Measurements from ENCODE around the gene ZFYVE21. TPM values are rescaled to one million over a fixed set of nuclear protein-coding genes. Genes with fewer than 3 reads are reported as not detected.

The ZFYVE21 gene
- total and polyA plus RNA-seq, 2 donors: 27.8 to 38.9 TPM

DNA sequence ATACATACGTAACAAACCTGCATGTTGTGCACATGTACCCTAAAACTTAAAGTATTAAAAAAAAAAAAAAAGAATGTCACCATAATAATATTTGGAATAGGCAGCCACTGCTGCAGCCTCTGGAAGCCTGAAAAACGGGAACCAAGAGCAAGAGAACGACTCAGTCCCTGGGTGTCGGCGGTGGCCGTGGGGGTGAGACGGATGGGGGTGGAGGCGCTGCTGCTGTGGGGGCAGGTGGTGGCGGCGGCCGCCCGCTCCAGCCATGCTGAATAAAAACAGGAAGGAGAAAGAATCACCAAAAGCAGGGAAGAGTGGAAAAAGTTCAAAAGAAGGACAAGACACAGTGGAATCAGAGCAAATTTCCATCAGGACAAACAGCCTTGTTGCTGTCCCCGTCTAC is 46.9 kb downstream of the ZFYVE21 start:
- Histone ChIP-seq H3K9me3 (ENCODE audit: control insufficient read depth in 2 of 2, insufficient read depth in 1 of 2, low read length in 1 of 2) (no peaks in the 10 kb centered on the region), H3K36me3 (ENCODE audit: control insufficient read depth in 2 of 2, insufficient read depth in 2 of 2, low read length in 1 of 2) (no peaks in the 10 kb centered on the region), H3K4me3 (ENCODE audit: low read length in 2 of 2) (no peak overlapping the region), H3K4me1 (ENCODE audit: control insufficient read depth in 2 of 2, insufficient read depth in 2 of 2, low read length in 2 of 2) (no peaks in the 10 kb centered on the region), H3K27me3 (ENCODE audit: control insufficient read depth in 2 of 2, insufficient read depth in 1 of 2, low read length in 1 of 2) (no peaks in the 10 kb centered on the region), H3K27ac (ENCODE audit: low read depth in 1 of 2, low read length in 1 of 2) (no peak overlapping the region)
- no peak for DNase-seq (ENCODE audit: low read depth in 6 of 9, low spot score in 9 of 9)
- WGBS: 86% methylated on average over 13 of the region's 13 CpGs

DNA sequence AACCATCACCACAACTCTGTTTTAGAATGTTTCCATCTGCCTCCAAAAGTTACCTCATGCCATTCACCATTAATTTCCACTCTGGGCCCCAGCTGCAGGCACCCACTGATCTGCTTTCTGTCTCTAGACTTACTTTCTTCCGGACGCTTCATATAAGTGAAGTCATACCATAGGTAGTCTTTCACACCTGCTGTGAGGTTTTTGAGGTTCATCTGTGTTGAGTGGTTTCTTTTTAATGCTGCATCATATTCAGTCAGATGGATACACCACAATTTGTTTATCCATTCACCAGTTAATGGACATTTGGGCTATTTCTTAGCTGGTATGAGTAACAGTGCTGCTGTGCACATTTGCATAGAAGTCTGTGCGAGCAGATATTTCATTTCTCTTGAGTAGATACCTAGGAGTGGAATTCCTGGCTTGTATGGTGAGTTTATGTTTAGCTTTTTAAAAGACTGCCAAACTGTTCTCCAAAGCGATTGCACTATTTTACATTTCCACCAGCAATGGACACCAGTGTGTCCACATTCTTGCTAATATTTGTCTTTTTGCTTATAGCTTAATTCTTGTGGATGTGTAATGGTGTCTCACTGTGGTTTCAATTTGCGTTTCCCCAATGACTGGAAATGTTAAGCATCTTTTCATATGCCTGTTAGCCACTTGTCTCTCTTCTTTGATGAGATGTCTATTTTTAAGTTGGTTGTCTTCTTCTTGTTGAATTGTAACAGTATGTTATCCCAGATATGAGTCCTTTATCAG is 48.3 kb downstream of the ZFYVE21 start:
- Histone ChIP-seq H3K36me3 (ENCODE audit: control insufficient read depth in 2 of 2, insufficient read depth in 2 of 2, low read length in 1 of 2) (no peaks in the 10 kb centered on the region), H3K27ac (ENCODE audit: low read depth in 1 of 2, low read length in 1 of 2) (no peak overlapping the region), H3K4me1 (ENCODE audit: control insufficient read depth in 2 of 2, insufficient read depth in 2 of 2, low read length in 2 of 2) (no peaks in the 10 kb centered on the region), H3K27me3 (ENCODE audit: control insufficient read depth in 2 of 2, insufficient read depth in 1 of 2, low read length in 1 of 2) (no peaks in the 10 kb centered on the region), H3K4me3 (ENCODE audit: low read length in 2 of 2) (no peak overlapping the region), H3K9me3 (ENCODE audit: control insufficient read depth in 2 of 2, insufficient read depth in 1 of 2, low read length in 1 of 2) (no peaks in the 10 kb centered on the region)
- WGBS: 87% methylated on average over 5 of the region's 5 CpGs
- peak in 2 of 9 donors; percentile 7 to 38 for DNase-seq (ENCODE audit: low read depth in 6 of 9, low spot score in 9 of 9)

GRCh38 chr14:103765526-103765925 is 49.9 kb downstream of the ZFYVE21 start:
- H3K9me3 ChIP-seq (ENCODE audit: control insufficient read depth in 2 of 2, insufficient read depth in 1 of 2, low read length in 1 of 2): no peaks in the 10 kb centered on the region
- no peak overlapping the region for H3K4me3 ChIP-seq (ENCODE audit: low read length in 2 of 2)
- H3K27me3 ChIP-seq (ENCODE audit: control insufficient read depth in 2 of 2, insufficient read depth in 1 of 2, low read length in 1 of 2): no peaks in the 10 kb centered on the region
- H3K4me1 ChIP-seq (ENCODE audit: control insufficient read depth in 2 of 2, insufficient read depth in 2 of 2, low read length in 2 of 2): no peaks in the 10 kb centered on the region
- no peak overlapping the region for H3K27ac ChIP-seq (ENCODE audit: low read depth in 1 of 2, low read length in 1 of 2)
- no peak for DNase-seq (ENCODE audit: low read depth in 6 of 9, low spot score in 9 of 9)
- WGBS: 63% methylated on average over 3 of the region's 3 CpGs
- no peaks in the 10 kb centered on the region for H3K36me3 ChIP-seq (ENCODE audit: control insufficient read depth in 2 of 2, insufficient read depth in 2 of 2, low read length in 1 of 2)

DNA sequence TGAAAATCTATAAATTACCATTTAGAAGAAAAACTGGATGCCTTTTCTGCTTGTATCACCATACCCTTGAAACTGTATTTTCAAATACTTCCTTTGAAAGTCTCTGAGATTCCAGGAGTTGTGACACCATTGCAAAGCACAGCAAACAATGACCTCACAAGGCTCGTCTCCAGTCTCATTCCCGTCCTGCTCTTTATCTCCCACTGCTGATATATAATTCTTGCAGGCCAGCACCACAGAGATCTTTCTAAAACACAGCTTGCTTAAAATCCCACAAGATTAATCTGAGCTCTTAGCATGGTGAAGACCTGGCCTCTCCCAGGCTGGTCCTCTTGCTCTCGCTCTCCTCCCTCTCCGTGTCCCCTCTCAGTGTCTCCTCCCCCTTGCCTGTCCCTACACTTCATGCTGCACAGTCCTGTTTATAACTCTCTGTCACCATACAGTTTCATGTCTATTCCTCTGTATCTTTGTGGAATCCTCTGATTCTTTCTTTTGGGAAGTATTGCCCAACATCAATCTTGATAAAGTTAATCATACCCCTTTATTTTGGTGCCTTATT is 51.8 kb downstream of the ZFYVE21 start:
- Histone ChIP-seq H3K27ac (ENCODE audit: low read depth in 1 of 2, low read length in 1 of 2) (no peak overlapping the region), H3K4me3 (ENCODE audit: low read length in 2 of 2) (no peak overlapping the region), H3K36me3 (ENCODE audit: control insufficient read depth in 2 of 2, insufficient read depth in 2 of 2, low read length in 1 of 2) (no peaks in the 10 kb centered on the region), H3K9me3 (ENCODE audit: control insufficient read depth in 2 of 2, insufficient read depth in 1 of 2, low read length in 1 of 2) (no peaks in the 10 kb centered on the region), H3K4me1 (ENCODE audit: control insufficient read depth in 2 of 2, insufficient read depth in 2 of 2, low read length in 2 of 2) (no peaks in the 10 kb centered on the region), H3K27me3 (ENCODE audit: control insufficient read depth in 2 of 2, insufficient read depth in 1 of 2, low read length in 1 of 2) (no peaks in the 10 kb centered on the region)
- DNase-seq (ENCODE audit: low read depth in 6 of 9, low spot score in 9 of 9): no peak
- WGBS: 94% methylated on average over 4 of the region's 4 CpGs

GRCh38 chr14:103770500-103770899 is 54.9 kb downstream of the ZFYVE21 start:
- no peaks in the 10 kb centered on the region for H3K9me3 ChIP-seq (ENCODE audit: control insufficient read depth in 2 of 2, insufficient read depth in 1 of 2, low read length in 1 of 2)
- H3K27me3 ChIP-seq (ENCODE audit: control insufficient read depth in 2 of 2, insufficient read depth in 1 of 2, low read length in 1 of 2): no peaks in the 10 kb centered on the region
- no peaks in the 10 kb centered on the region for H3K4me1 ChIP-seq (ENCODE audit: control insufficient read depth in 2 of 2, insufficient read depth in 2 of 2, low read length in 2 of 2)
- no peaks in the 10 kb centered on the region for H3K36me3 ChIP-seq (ENCODE audit: control insufficient read depth in 2 of 2, insufficient read depth in 2 of 2, low read length in 1 of 2)
- no peak overlapping the region for H3K27ac ChIP-seq (ENCODE audit: low read depth in 1 of 2, low read length in 1 of 2)
- H3K4me3 ChIP-seq (ENCODE audit: low read length in 2 of 2): no peak overlapping the region
- WGBS: 98% methylated on average over 2 of the region's 2 CpGs
- DNase-seq (ENCODE audit: low read depth in 6 of 9, low spot score in 9 of 9): no peak

DNA sequence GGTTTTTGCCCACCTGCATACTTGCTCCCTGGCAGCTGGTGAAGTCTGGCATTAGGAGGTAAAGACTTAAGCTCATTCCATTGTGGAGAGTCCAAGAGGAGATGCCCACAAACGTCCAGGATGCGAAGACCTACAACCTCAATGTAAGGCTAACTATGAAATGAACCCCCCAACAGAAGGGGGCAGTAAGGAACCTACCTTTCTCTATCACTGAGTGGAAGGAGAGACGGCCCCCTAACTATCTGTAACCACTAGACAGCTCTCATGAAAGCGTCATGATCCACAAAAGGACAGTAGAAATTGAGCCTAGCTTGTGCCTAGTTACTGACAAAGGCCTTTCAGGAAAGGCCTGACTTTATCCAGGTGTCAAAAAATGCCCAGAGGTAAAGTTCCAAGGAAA is 55.3 kb downstream of the ZFYVE21 start:
- Histone ChIP-seq H3K4me1 (ENCODE audit: control insufficient read depth in 2 of 2, insufficient read depth in 2 of 2, low read length in 2 of 2) (no peaks in the 10 kb centered on the region), H3K27ac (ENCODE audit: low read depth in 1 of 2, low read length in 1 of 2) (no peak overlapping the region), H3K4me3 (ENCODE audit: low read length in 2 of 2) (no peak overlapping the region), H3K36me3 (ENCODE audit: control insufficient read depth in 2 of 2, insufficient read depth in 2 of 2, low read length in 1 of 2) (no peaks in the 10 kb centered on the region), H3K9me3 (ENCODE audit: control insufficient read depth in 2 of 2, insufficient read depth in 1 of 2, low read length in 1 of 2) (no peaks in the 10 kb centered on the region), H3K27me3 (ENCODE audit: control insufficient read depth in 2 of 2, insufficient read depth in 1 of 2, low read length in 1 of 2) (no peaks in the 10 kb centered on the region)
- WGBS: 92% methylated on average over 4 of the region's 4 CpGs
- DNase-seq (ENCODE audit: low read depth in 6 of 9, low spot score in 9 of 9): peak in 1 of 9 donors; percentile 6

DNA sequence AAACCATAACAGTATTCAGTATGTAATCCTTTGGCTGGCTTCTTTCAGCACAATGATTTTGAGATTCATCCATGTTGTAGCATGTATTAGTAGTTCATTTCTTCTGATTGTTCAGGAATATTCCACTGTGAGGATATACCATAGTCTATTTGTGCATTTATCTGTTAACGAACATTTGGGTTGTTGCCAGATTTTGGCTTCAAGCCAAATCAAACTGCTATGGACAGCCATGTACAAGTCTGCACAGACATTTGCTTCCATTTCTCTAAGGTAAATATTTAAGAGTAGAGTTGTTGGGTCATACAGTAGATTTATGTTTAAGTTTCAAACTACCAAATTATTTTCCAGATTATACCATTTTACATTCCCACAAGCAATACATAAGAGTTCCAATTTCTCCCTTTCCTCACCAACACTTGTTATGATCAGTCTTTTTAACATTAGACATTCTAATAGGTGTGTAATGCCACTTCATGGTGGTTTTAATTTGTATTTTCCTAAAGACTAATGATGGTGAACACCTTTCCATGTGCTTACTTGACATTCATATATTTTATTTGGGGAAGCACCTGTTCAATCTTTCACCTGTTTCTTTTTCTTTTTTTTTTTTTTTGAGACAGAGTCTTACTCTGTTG is 56.6 kb downstream of the ZFYVE21 start:
- no peaks in the 10 kb centered on the region for H3K27me3 ChIP-seq (ENCODE audit: control insufficient read depth in 2 of 2, insufficient read depth in 1 of 2, low read length in 1 of 2)
- no peak for DNase-seq (ENCODE audit: low read depth in 6 of 9, low spot score in 9 of 9)
- H3K4me3 ChIP-seq (ENCODE audit: low read length in 2 of 2): no peak overlapping the region
- WGBS: 96% methylated on average over 1 of the region's 1 CpG
- H3K27ac ChIP-seq (ENCODE audit: low read depth in 1 of 2, low read length in 1 of 2): no peak overlapping the region
- no peaks in the 10 kb centered on the region for H3K9me3 ChIP-seq (ENCODE audit: control insufficient read depth in 2 of 2, insufficient read depth in 1 of 2, low read length in 1 of 2)
- no peaks in the 10 kb centered on the region for H3K4me1 ChIP-seq (ENCODE audit: control insufficient read depth in 2 of 2, insufficient read depth in 2 of 2, low read length in 2 of 2)
- no peaks in the 10 kb centered on the region for H3K36me3 ChIP-seq (ENCODE audit: control insufficient read depth in 2 of 2, insufficient read depth in 2 of 2, low read length in 1 of 2)

- H3K9me3 ChIP-seq (ENCODE audit: control insufficient read depth in 2 of 2, insufficient read depth in 1 of 2, low read length in 1 of 2): no peaks in the 10 kb centered on the region
- no peak for DNase-seq (ENCODE audit: low read depth in 6 of 9, low spot score in 9 of 9)
- H3K36me3 ChIP-seq (ENCODE audit: control insufficient read depth in 2 of 2, insufficient read depth in 2 of 2, low read length in 1 of 2): no peaks in the 10 kb centered on the region
- H3K27me3 ChIP-seq (ENCODE audit: control insufficient read depth in 2 of 2, insufficient read depth in 1 of 2, low read length in 1 of 2): no peaks in the 10 kb centered on the region
- no peak overlapping the region for H3K27ac ChIP-seq (ENCODE audit: low read depth in 1 of 2, low read length in 1 of 2)
- 83% methylated on average over 2 of the region's 2 CpGs for WGBS
- no peaks in the 10 kb centered on the region for H3K4me1 ChIP-seq (ENCODE audit: control insufficient read depth in 2 of 2, insufficient read depth in 2 of 2, low read length in 2 of 2)
- no peak overlapping the region for H3K4me3 ChIP-seq (ENCODE audit: low read length in 2 of 2)
Measured at GRCh38 chr14:103773521-103773920, 57.9 kb downstream of the ZFYVE21 start.

GRCh38 chr14:103775506-103775905 is 59.9 kb downstream of the ZFYVE21 start:
- Histone ChIP-seq H3K36me3 (ENCODE audit: control insufficient read depth in 2 of 2, insufficient read depth in 2 of 2, low read length in 1 of 2) (no peaks in the 10 kb centered on the region), H3K27me3 (ENCODE audit: control insufficient read depth in 2 of 2, insufficient read depth in 1 of 2, low read length in 1 of 2) (no peaks in the 10 kb centered on the region), H3K27ac (ENCODE audit: low read depth in 1 of 2, low read length in 1 of 2) (no peak overlapping the region), H3K9me3 (ENCODE audit: control insufficient read depth in 2 of 2, insufficient read depth in 1 of 2, low read length in 1 of 2) (no peaks in the 10 kb centered on the region), H3K4me1 (ENCODE audit: control insufficient read depth in 2 of 2, insufficient read depth in 2 of 2, low read length in 2 of 2) (no peaks in the 10 kb centered on the region), H3K4me3 (ENCODE audit: low read length in 2 of 2) (no peak overlapping the region)
- DNase-seq (ENCODE audit: low read depth in 6 of 9, low spot score in 9 of 9): no peak
- 97% methylated on average over 7 of the region's 7 CpGs for WGBS

Measured in thymus (tissue), 11 donors.